Measurements from ENCODE around the gene FMO2.

Gene FMO2

DNA sequence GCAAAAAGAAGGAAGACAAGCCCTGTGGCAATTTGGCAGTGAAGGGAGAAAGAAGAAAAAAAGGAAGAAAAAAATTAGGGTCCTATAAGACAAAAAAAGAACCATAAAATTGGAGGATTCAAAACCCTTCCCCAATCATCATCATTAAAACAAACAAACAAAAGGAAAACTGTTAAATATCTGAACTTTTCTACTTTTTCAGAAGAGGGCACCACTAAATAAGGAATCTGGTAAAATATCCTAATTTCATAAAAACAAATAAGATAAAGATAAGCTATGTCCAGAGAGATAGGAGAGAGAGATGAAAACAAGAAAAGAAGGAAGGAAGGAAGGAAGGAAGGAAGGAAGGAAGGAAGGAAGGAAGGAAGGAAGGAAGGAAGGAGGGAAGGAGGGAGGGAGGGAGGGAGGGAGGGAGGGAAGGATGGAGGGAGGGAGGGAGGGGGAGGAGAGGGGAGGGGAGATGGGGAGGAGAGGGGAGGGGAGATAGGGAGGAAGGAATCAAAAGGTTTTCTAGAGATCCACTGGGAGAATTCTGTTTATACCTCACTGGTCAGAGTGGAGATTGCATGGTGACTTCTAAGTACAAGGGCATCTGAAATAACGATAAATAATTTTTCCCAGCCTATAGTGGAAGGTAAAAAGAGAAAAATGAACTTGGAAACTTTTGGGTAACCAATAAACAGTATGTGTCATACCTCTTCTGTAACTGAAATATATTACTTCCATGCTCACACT, 10.4 kb upstream of the FMO2 start:
- DNase-seq (ENCODE audit: low spot score), result no peak

DNA sequence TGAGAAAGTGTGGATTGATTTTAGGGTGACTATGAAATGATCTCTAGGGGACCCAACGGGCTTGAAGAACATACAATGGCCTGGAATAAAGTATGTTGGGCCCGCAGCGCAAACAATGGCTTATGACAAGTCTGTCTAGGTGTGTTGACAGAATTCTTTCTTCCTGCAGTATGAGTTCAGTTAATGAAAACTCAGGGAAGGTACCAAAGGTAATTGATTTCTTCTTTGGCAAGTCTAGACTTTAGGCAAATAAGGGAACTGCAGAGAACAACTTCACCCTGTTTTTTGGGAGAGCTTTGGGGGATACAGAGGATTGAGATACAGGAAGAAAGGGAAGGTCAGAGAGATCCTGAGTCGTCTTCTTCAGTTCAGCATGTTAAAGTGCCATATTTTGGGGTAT, 7.8 kb upstream of the FMO2 start:
- no peak for DNase-seq (ENCODE audit: low spot score)

DNA sequence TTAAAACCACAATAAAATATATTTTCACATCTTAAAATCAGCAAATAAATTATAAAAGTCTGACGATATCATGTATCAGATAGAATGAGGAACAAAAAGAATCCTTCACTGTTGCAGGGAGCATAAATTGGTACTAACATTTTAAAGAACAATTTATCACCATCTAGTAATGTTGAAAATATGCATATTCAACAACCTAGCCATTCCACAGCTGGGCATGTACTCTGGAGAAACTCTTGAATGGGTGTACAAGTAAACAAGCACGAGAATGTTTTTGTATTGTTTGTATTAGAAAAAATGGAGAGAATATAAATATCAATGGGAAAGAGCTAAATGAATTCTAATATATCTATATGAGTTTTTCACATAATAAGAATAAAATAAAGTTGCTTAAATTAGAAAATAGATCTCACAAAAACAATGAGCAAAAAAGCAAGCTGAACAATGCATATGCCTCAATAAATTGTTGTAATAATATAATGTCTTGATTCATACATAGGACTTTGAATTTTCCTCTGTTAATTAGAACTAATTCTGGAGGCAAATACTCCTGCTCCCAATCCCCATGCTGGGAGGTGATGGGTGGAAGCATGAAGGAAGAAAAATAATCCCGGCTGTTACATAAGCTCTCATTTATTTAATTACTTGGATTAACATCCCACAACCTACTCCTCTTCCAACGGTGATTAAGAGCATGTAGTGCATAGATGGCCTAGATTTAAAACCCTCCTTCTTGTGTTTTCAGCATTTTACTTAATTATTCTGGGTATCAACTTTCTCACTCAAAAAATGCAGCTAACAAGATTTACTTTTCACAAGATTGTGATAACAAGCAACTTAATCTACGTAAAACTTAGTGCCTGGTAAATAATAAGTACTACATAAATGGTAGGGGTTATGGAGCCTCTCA, 5.5 kb upstream of the FMO2 start:
- no peak for DNase-seq (ENCODE audit: low spot score)

DNA sequence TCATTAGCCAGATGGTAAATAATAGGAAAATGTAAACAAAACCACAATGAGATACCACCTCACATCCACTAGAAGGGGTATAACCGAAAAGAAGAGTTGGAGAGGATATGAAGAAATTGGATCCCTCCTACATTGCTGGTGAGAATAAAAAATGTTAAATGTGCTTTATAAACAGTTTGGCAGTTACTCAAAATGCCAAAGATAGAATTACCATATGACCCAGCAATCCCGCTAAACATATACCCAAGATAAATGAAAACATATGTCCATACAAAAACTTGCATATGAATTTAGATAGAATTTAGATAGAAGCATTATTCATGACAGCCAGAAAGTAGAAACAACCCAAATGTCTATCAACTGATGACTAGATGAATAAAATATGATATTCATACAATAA, 4.4 kb upstream of the FMO2 start:
- DNase-seq (ENCODE audit: low spot score), result no peak

DNA sequence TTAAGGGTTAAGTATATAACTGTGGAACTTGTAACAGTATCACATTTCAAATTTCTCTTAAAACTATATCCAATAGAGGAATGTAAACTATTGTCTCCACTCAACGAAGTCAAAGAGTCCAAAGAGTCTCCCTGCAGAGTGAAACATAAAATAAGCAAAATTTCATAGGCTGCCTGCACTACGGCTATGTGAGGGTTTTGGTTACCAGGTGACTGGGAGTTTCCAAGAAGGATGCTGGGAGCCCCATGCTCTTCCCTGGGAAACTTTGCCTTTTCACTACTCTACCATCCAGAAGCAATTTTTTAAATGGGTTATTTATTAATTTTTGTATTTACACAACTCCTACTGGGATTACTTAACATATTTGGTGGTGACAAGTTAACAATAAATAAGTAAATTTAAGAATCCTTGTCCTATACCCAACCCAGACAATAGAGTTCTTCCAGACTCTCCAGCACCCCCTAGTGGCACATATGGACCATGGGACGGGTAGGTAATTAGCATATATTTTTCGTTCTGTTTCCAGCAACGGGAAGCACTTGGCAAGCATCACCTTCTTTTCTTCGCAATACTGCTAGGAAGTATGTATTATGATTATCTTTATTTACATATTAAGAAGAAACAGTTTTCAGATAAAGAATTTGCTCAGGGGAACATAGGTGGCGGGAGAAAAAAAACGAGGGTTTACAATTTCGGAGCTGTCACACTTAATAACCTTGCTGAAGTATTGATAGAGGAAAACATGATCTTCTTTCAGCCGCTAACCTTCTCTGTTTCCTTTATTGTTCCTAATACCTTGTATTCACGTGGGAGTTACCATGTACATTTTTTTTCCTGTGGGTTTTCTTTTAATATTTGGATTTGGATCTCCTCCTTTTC, 3.5 kb downstream of the FMO2 start:
- DNase-seq (ENCODE audit: low spot score), result peak; percentile 38

DNA sequence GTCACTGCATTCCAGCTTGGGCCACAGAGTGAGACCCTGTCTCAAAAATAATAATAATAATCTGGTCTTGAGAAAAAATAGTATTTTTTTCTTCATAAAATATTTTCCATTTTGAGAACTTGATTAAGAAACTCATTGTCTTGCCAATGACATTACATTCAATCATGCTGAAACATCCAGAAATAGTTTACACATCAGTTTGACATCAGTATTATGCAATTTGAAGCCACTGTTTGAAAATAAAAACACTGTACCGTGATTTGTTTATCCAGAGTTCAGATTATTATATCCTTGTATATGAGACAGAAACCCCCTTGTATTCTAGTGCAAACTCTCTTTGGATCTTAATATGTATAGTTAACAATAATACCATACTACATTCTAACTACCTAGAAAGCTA, 6.9 kb downstream of the FMO2 start:
- no peak for DNase-seq (ENCODE audit: low spot score)

DNA sequence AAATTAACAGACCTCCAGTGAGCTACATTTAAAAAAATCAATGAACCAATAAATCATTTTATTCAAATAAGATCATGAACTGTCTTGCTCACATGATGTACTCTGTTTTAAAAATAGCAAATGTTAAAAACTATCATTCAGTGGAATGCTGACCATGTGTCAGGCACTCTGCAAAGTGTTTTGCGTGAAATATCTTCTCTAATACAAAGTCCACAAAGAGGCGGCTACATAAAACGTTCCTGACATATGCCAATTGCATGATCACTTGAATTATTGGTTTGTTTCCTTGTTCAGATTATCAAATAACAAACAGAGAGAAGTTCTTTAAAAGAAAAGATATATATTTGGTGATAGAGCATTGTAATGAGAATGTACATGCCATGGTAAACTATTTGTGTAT, 10.7 kb downstream of the FMO2 start:
- no peak for DNase-seq (ENCODE audit: low spot score)

DNA sequence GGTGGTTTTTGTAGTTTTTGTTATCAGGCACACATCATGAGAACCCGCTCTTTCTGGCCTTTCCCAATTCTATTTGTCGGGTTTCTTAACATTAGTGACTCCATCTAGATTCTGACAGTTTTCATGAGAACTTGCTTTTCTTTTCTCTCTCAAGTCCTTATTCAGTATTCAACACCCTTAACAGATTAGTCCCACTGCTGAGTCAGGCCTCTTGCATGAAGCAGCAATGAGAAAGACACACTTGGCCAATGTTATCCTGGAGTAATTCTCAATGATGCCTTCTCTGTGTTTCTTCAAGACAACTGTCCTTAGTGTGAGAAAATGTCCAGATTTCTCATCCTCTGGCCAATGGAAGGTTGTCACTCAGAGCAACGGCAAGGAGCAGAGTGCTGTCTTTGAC, 11.3 kb downstream of the FMO2 start:
- DNase-seq (ENCODE audit: low spot score), result no peak

DNA sequence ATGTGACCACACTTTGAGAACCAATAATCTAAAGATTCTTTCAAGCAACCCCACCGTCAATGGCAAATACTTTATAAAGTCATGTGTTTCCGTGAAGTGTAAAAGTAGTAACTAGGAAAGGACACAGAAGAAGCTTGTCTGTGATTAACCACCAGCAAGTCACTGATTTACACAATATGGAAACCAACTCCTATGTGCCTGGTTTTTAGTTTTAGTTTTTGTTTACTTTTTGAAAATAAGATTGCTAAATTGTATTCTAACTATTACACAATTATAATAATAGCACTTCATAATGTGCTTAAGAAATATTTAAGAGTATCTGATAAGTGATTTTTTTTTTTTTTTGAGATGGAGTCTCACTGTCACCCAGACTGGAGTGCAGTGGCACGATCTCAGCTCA, 13.0 kb downstream of the FMO2 start:
- no peak for DNase-seq (ENCODE audit: low spot score)

DNA sequence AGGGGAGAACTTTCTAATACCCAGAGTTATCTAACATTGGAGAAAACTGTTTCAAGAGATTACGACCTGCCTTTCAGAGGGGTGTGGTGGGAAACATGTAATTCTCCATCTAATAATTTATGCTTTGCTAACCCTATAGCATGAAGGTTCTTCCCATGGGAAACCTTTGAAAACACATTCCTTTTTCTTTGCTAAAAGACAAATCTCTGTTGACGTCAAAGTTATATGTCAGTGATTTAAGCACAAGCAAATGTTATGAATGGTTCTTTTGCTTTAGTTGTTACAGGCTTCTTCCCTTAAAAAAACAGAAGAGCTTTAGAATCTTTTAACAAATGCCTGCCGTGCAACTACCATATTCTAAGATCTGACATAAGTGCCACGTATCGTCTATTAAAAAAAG, 19.2 kb downstream of the FMO2 start:
- DNase-seq (ENCODE audit: low spot score), result no peak

DNA sequence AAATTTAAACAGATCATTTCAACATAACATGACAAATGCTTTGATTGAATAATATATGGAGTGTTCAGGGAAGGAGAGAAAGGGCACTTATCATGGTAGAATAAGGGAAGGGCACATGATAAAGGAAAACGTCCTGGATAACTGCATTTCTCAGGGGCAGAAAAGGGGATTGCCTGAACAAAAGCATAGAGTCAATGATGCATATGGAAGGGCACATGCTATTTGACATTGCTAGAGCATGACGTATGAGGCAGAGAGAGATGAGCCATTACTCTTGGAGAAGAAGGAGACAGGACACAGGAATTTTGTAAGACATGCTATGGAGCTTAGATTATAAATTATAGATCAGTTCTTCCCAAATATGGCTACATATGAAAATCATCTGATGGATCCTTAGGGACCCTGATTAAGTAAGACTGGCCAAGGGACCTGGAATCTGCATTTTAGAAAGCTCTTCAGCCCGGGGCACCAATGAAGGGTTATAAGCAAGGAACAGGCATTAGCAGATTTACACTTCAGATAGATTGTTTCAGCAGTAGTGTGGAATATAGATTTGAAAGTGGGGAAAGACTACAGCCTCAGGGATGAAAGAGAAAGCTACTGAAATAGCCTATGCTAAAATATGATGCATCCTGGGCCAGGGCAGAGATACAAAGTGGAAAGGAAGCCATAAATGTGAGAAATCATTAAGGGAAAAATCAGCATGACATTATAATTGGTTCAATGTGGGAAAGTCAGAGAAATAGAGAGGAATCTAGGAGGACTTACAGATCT, 21.3 kb downstream of the FMO2 start:
- DNase-seq (ENCODE audit: low spot score), result no peak

DNA sequence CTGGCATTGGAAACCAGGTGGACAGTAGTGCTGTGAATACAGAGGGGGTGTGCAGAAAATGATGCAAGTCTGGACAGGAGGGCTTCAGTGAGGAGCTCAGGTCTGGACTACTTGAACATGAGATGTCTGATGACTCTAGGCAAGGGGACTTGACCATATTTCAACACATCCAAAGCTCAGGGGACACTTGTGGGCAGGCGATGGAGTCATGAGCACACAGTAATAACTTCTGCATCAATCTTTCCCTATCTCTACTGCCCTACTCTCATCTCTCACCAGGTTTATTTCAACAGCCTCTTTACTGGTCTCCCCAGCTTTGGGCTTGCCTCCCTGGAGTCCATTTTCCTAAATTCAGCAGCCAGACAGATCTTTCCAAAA, 21.9 kb downstream of the FMO2 start:
- no peak for DNase-seq (ENCODE audit: low spot score)

DNA sequence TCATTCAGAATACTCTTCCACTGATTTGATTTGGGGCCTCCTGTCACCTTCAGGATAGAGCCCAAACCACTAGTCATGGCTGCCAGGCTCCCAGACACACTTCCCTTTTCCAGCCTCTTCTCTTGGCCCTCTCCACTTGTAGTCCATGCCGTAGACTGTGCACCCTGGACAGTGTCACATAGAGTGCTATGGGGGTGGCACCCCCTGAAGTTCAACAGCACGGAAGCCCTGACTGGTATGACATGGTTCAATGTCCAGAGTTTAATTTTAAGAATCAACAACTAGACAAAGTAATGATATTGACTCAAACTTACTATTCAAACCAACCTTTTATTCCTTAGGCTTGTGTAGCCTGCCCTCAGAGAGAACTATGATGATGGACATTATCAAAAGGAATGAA, 22.3 kb downstream of the FMO2 start:
- DNase-seq (ENCODE audit: low spot score), result no peak

DNA sequence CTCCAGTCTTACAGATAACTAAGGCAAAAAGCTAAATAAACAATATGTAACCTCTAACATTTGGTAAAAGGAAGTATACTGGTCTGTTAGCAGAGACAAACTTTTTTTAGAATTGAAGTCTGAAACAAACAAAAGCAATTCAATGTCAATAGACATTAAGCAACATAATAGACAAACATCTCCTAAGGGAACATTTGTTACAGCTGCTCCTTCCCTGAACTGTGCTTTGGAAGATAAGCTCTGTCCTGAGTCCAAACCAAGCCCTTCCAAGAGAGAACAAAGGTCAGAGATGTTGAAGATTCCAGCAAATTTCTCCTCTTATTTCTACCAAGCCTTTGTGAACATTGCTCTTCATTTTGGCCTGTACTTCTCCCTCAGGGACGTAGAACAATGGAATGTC, 25.3 kb downstream of the FMO2 start:
- DNase-seq (ENCODE audit: low spot score), result no peak

DNA sequence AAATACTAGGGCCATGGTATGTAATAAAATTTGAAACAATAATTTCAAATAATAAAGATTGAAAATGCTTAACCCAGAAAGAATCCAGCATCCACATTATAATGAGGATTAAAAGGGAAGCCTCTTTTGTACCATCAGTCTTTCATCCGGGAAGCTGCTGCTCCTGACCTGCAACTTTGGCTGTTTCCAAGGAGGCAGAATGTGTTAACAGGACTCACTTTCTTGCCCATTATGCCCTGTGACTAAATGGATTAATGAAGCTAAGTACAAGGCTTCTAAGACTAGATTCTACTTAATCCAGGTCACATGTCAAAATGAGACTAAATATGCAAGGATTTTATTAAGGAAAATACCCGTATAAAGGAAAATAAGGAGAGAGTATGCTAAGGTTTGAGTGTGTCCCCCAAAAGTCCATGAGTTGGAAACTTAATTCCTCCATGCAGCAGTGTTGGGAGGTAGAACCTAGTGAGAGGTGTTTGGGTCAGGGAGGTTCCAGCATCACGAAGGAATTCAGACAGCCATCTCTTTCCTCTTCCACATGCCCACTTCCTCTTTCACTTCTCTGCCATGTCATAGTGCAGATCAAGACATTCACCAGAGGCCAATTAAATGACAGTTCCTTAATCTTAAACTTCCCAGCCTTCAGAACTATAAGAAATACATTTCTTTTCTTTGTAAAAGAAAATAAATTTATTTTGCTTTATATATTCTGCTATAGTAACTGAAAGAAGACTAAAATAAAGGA, 27.7 kb downstream of the FMO2 start:
- no peak for DNase-seq (ENCODE audit: low spot score)

DNA sequence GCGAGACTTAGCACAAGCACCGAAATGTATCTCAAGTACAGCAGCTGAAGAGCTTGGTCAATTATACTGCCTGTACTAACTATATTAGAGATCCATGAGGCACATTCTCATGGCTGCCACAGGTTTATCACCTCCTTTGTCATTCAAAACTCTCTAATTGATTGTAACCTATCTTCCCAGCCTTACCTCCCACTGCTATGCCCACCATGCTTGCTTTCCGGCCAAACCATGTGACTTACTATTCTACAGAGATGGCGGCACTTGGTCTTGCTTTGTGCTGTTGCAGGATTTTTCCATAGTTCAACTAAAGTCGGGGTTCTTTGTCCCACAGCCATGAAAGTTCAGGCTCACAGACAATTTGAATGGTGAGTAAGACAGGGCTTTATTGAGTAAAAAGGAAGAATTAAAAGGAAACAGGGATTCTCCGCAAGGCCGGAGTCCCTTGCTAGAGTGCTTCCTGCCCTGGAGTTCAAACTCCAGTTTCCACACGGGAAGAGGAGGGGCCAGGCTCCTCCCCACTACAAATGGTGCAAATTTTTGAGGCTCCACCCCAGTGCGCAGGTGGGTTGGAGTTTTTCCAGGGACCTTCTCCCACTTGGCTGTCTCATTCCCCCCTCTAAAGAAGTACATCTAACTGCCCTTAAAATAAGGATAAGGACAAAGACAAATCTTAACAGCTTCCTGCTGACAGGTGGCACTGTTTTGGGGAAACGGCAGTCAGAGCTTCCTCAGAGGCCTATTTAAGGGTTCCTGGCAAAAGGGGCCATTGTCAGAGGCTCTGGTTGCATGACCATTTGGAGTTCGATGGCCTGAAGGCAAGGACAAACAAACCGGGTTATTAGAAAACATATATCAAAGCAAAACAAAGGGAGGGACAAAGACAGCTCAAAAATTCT, 28.7 kb downstream of the FMO2 start:
- no peak for DNase-seq (ENCODE audit: low spot score)

DNA sequence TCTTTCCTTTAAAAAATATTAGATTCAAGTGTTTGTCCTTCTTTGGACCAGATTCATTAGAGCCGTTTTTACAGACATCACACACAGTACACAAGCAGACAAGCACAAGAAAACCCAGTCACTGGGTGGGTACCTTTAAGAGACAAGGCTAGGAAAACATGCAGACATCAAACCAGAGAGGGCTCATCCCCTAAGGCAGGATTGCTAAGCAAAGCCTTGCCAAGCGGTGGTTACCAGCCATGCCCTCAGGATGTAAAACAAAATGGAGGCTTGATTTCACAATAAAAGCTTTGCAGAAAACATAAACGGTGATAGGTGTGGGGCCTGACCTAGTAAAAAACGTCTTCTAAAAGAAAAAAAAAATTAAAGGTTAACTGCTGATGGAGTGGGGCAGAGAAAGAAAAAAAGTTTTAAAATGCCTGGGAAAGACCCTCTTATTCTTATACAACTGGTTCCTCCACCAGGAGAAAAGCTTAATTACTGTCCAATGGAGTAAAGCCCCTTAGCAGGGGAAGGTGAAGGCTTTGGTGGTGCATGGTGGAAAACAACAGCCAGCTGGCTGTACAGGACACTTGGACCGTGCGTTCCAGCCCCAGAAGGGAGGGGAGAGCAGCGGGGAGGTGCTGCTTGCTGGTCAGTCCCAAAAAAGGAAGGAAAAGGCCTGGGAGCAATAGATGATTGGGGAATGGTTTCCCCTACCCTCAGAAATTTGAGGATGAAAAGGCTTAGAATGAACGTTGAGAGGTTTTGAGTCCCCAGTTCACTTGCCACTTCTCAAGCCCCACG, 32.8 kb downstream of the FMO2 start:
- DNase-seq (ENCODE audit: low spot score), result no peak

DNA sequence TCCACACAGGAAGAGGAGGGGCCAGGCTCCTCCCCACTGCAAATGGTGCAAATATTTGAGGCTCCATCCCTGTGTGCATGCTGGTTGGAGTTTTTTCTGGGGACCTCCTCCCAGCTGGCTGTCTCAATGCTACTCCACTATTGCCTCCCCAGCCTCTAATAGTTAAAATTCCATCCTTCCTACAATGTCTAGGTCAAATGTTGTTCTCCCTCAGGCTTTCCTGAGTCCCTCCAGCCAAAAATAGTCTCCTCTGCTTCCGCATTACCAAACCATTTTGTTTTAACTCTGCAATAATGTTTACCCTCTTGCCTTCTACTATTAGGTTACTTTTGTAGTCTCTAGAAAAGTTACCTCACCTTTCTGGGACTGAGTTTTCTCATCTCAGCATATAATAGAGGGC, 33.6 kb downstream of the FMO2 start:
- DNase-seq (ENCODE audit: low spot score), result no peak

All from LoVo (cell line).